HG03025 (cell line): ENCODE measurements around the gene PNMA1.
"Not testable (repeated sequence)": the region's sequence is repeated elsewhere in the genome, so short reads cannot be mapped to it uniquely, and the experiment has no call there.

Experiments used
- ATAC-seq: cut with Tn5 transposase; IDR thresholded peaks from one replicate; pipeline ENCODE4 v1.9.1; 2021; ENCODE audit warnings: mild to moderate bottlenecking, moderate library complexity; ENCODE audit not compliant: unreplicated experiment, low FRiP score

Gene PNMA1

GRCh38 chr14:73718418-73719251, 4.5 kb upstream of the PNMA1 start:
- no peak for ATAC-seq

- ATAC-seq: no peak
Observed at GRCh38 chr14:73717711-73718417, 3.7 kb upstream of the PNMA1 start.

GRCh38 chr14:73717266-73717665, 3.1 kb upstream of the PNMA1 start:
- no peak for ATAC-seq

- no peak for ATAC-seq
Observed at GRCh38 chr14:73715707-73716106, 1.5 kb upstream of the PNMA1 start.

- ATAC-seq: no peak
Observed at GRCh38 chr14:73714656-73715081, 485 bp upstream of the PNMA1 start.

GRCh38 chr14:73713206-73713802, 880 bp downstream of the PNMA1 start:
- ATAC-seq: no peak

- no peak for ATAC-seq
Observed at GRCh38 chr14:73712540-73713180, 1.5 kb downstream of the PNMA1 start.

GRCh38 chr14:73712071-73712506, 2.1 kb downstream of the PNMA1 start:
- ATAC-seq: no peak

GRCh38 chr14:73710737-73711136, 3.4 kb downstream of the PNMA1 start:
- no peak for ATAC-seq

GRCh38 chr14:73709904-73710469, 4.2 kb downstream of the PNMA1 start:
- ATAC-seq: no peak

GRCh38 chr14:73708076-73708475, 6.1 kb downstream of the PNMA1 start:
- not testable (repeated sequence) for ATAC-seq

GRCh38 chr14:73700325-73700724, 13.9 kb downstream of the PNMA1 start:
- no peak for ATAC-seq

- ATAC-seq: no peak
Observed at GRCh38 chr14:73696466-73697400, 17.5 kb downstream of the PNMA1 start.

- ATAC-seq: no peak
Observed at GRCh38 chr14:73695997-73696396, 18.2 kb downstream of the PNMA1 start.

- no peak for ATAC-seq
Observed at GRCh38 chr14:73695082-73695481, 19.1 kb downstream of the PNMA1 start.

GRCh38 chr14:73694083-73694482, 20.1 kb downstream of the PNMA1 start:
- no peak for ATAC-seq

GRCh38 chr14:73686901-73687300, 27.3 kb downstream of the PNMA1 start:
- ATAC-seq: no peak

GRCh38 chr14:73685328-73685727, 28.9 kb downstream of the PNMA1 start:
- ATAC-seq: no peak

- no peak for ATAC-seq
Observed at GRCh38 chr14:73684627-73685026, 29.6 kb downstream of the PNMA1 start.
